SH-SY5Y (cell line): Measurements from ENCODE around the gene TESMIN.

Experiments
- GATA2 ChIP-seq: IDR thresholded peaks from 2 replicates; pipeline ENCODE4 v1.6.1; 2011; ENCODE audit warnings: mild to moderate bottlenecking, low read depth, low read length
- GATA3 ChIP-seq: IDR thresholded peaks from 2 replicates; pipeline ENCODE4 v1.6.1; 2011; ENCODE audit warnings: low read depth, mild to moderate bottlenecking, low read length, moderate library complexity

- TF ChIP-seq GATA2, result no peak
- TF ChIP-seq GATA3, result no peak
These were observed 45.5 kb upstream of the TESMIN start for GRCh38 chr11:68796801-68797200.
